MG63 (cell line): Measurements from ENCODE around the gene ATAD3A. TPM values are rescaled to one million over a fixed set of nuclear protein-coding genes. Genes with fewer than 3 reads are reported as not detected.

Experiments used
- DNase-seq: peaks from one replicate; pipeline ENCODE4 v3.0.0-alpha.2; 2020
- H3K27me3 ChIP-seq: fragments of 250-450 bp; sonication (Bioruptor Pico); 2 replicates; pipeline ENCODE4 v1.5.1; 2020; ENCODE audit warnings: mild to moderate bottlenecking, moderate library complexity
- H3K36me3 ChIP-seq: fragments of 250-450 bp; sonication (Bioruptor Pico); 2 replicates; pipeline ENCODE4 v1.5.1; 2020; ENCODE audit warnings: mild to moderate bottlenecking, moderate library complexity
- H3K4me3 ChIP-seq: fragments of 250-450 bp; sonication (Bioruptor Pico); 2 replicates; pipeline ENCODE4 v1.5.1; 2020; ENCODE audit warnings: mild to moderate bottlenecking, moderate library complexity
- H3K9me3 ChIP-seq: fragments of 250-450 bp; sonication (Bioruptor Pico); 2 replicates; pipeline ENCODE4 v1.5.1; 2020; ENCODE audit warnings: mild to moderate bottlenecking, moderate library complexity
- total RNA-seq: library from RNA; depleted of rRNA; stranded (reverse); fragments of >200 nt; shearing (Covaris generic); gene quantifications from 2 replicates; pipeline ENCODE4 v1.2.3, GENCODE V29; 2014; ENCODE audit warnings: low replicate concordance

ATAD3A gene
- total RNA-seq, 1 experiment from 2014 or later: 74.6 TPM

DNA sequence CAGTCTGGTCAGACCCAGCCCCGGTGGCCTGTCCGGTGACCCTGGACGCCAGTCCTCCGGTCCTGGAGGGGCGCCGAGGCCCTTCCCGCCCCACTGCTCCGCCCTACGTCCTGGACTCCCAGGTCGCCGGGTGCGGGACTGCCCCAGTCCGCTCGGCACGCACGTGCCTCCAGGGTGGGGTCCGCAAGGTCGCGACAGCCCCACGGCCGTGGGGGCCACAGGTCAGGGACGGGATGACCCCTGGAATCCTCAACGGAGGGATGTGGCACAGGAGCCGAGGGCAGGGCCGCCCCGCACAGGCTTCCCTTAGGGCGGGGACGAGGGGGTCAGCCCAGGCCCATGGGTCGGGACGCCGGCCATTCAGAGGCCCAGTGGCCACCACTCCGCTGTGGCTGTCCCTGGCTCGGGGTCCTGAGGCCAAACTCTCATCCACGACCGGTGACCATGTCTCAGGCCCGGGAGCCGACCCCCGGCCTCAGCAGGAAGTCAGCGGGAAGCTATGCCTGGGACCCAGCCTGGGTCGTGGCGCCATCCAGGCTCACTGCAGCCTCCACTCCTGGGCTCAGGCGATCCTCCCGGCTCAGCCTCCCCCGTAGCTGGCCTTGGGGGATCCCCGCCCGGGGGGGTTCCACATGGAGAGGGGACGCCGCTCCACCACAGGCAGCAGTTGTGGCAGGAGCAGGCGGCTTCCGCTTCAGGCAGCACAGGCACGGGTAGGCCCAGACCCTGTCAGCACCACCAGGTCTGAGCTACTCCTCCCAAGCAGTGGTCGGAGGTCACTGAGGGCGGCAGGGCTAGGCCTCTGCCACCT lies 29.1 kb downstream of the ATAD3A start:
- DNase-seq: no peak
- no peaks in the 10 kb centered on the region for H3K9me3 ChIP-seq
- H3K4me3 ChIP-seq: no peak overlapping the region
- H3K27me3 ChIP-seq: no peaks in the 10 kb centered on the region
- H3K36me3 ChIP-seq: peaks cover 36% of the 10 kb centered on the region

DNA sequence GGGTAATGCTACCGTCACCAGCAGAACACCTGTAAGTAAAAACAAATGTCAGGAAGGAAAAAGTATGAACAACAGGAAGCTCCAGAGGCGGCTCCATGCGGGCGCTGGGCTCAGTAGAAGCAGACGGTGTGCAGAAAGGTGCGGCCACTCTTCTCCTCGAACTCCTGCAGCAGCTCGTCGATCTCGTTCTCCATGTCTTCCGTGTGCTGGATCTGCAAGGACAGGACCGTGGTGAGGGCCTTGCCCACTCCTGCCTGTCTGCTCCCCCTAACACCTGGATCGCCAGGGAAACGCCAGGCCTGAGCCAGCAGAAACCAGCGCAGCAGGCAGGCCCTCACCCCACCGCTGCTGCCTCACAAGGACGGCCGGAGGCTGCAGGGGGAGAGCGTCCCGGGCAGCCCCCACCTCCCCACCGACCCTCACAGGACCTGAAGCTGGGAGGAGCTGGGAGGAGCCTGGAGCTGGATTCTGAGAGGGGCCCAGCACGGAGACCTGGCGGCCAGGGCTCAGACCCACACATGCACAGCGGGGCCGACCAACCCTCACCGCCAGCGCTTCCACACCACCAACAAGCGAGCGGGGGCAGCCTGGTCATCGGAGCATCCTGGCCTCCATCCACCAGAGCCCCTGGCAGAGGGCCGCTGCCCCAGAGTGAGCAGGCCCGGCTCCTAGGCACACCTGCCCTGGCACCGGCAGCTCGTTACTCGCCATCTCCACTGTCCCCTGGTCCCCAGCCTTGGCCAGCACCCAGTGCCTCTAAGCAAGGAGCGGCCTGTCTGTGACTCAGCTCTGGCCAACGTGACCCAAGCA lies 30.2 kb downstream of the ATAD3A start:
- H3K36me3 ChIP-seq: peaks cover 41% of the 10 kb centered on the region
- H3K4me3 ChIP-seq: no peak overlapping the region
- no peak for DNase-seq
- H3K27me3 ChIP-seq: no peaks in the 10 kb centered on the region
- no peaks in the 10 kb centered on the region for H3K9me3 ChIP-seq

DNA sequence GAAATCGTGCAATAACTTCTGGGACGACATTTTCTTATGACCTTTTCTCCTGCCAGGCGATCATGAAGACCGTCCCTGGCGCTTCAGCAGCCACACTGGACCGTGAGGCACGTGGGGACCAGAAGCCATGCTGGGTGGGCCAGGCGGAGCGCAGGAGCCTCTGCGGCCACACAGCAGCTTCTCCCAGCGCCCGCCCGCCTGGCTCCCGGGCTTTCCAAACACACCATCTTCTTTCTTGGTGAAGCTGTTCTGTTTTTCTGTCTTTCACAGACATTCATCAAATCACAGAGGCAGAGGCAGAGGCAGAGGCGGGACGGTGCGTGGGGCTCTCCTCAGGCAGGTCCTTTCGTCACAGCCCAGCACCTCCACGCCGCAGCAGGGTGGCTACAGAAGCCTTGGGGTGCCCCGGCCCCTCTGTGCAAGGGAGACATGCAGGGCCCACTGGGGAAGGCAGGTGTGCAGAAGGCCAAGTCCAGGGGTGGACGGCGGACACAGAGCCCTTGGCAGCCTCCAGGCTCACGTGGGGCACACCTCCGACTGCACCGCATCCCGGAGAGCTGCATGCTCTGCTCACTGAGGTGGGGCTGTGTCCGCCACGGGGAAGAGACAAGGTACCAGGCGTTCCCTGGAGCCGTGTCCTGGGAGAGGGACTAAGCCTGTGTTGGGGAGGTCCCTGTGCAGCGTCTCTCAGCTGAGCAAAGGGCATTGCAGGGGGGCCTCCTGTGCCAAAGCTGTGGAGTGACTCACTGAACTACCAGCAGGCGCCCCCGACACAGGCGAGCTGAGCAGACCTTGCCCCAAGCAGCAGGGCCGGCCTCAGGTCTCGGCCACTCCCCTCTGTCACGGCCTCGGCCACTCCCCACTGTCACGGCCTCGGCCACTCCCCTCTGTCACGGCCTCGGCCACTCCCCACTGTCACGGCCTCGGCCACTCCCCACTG lies 31.1 kb downstream of the ATAD3A start:
- no peaks in the 10 kb centered on the region for H3K9me3 ChIP-seq
- no peak overlapping the region for H3K4me3 ChIP-seq
- H3K27me3 ChIP-seq: no peaks in the 10 kb centered on the region
- peaks cover 36% of the 10 kb centered on the region for H3K36me3 ChIP-seq
- DNase-seq: no peak

DNA sequence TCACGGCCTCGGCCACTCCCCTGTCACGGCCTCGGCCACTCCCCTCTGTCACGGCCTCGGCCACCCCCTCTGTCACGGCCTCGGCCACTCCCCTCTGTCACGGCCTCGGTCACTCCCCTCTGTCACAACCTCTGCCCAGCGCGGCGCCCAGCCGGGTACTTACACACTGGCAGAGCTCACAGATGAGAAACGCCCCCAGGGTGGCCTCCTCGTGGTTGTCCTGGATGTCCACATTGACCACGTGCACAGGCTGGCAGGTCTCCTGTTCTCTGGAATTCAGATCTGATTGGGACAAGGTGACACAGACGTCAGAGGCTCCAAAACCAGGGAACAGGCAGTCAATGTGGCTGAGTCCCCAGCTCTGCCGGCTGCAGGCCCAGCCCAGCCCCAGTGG lies 31.7 kb downstream of the ATAD3A start:
- Histone ChIP-seq H3K4me3 (no peak overlapping the region), H3K36me3 (peaks cover 35% of the 10 kb centered on the region), H3K9me3 (no peaks in the 10 kb centered on the region), H3K27me3 (no peaks in the 10 kb centered on the region)
- DNase-seq: no peak

DNA sequence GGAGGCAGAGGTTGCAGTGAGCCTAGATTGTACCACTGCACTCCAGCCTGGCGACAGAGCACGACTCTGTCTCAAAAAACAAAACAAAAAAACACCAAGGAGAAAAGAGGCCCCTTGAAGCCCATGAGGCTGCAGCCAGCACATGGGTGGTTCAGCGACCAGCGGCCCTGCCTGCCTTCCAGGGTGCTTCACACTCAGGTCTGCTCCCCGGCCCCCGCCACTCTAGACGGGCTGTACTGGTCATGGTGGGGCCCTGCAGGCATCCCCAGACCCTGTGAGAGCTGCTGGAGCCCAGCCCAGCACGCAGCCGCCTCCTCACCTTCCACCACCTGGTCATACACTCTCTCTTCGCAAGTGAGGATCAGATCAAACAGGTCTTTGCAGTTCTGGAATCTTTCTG lies 32.6 kb downstream of the ATAD3A start:
- no peak for DNase-seq
- Histone ChIP-seq H3K9me3 (no peaks in the 10 kb centered on the region), H3K27me3 (no peaks in the 10 kb centered on the region), H3K4me3 (no peak overlapping the region), H3K36me3 (peaks cover 32% of the 10 kb centered on the region)

DNA sequence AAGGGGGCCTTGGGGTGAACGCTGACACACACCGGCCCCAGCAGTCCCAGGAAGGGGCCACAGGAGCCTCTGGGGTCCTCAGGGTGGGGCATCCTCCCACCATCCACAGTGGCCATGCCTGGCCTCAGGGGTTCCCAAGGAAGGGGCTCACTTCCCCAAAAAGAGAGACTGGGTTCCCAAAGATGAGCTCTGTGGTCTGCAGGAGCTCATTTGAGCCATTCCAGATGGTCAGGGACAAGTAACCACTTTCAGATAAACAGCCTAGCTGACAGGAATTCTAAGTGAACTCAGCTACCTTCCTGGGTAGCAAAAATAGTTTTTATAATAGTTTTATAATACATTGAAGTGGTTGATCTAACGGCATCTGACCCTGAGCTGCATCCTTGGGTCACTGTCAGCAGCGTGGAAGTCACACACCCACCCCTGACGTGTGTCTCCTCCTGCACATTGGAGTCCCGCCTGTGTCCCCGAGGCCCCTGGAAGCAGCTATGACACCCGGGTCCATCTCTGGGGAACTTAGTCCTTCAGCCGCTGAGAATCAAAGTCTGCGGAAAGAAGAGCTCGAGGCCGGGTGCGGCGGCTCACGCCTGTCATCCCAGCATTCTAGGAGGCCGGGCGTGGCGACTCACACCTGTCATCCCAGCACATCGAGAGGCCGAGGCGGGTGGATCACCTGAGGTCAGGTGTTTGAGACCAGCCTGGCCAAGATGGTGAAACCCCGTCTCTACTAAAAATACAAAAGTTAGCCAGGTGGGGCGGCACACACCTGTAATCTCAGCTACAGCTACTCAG lies 34.2 kb downstream of the ATAD3A start:
- no peak for DNase-seq

DNA sequence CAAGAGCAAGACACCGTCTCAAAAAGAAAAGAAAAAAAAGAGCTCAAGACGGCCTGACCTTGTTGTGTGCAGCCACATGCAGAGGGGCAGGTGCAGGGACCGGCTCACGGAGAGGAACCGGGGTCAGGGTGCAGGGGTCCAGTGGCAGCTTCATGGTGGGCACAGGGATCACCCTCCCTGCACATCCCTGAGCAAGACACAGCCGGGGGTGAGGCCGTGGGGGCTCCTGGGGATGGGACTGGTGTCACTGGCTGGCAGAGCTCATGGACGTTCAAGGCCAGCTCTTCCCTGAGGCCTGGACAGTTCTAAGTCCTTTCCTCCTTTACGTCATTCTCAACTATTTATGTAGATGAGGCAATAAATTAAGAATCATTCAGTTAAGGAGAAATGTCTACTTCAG lies 35.0 kb downstream of the ATAD3A start:
- DNase-seq: no peak
- H3K9me3 ChIP-seq: no peaks in the 10 kb centered on the region
- no peak overlapping the region for H3K4me3 ChIP-seq
- peaks cover 23% of the 10 kb centered on the region for H3K36me3 ChIP-seq
- no peaks in the 10 kb centered on the region for H3K27me3 ChIP-seq

More for the DNA sequence above, 34.2 kb downstream of the ATAD3A start:
- H3K36me3 ChIP-seq: peaks cover 29% of the 10 kb centered on the region
- H3K4me3 ChIP-seq: no peak overlapping the region
- H3K9me3 ChIP-seq: no peaks in the 10 kb centered on the region
- H3K27me3 ChIP-seq: no peaks in the 10 kb centered on the region

DNA sequence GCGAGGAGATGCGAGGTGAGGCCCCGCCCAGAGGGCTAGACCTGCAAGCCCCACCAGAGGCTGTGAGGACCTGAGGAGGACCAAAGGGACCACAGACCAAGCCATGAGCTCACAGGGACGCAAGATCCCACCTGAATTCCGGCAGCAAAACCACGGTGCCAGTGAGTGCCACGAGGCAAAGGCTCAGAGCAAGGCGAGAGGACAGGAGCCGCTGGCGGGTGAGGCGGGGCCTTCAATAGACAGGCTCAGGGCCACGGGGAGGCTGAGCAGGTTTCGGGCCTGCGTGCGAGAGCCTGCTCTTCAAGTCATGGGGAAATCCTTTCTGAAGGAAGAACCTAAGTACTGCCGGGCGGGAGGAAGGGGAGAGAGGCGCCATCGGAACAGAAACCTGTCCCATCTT lies 35.5 kb downstream of the ATAD3A start:
- DNase-seq: no peak
- Histone ChIP-seq H3K9me3 (no peaks in the 10 kb centered on the region), H3K27me3 (no peaks in the 10 kb centered on the region), H3K4me3 (no peak overlapping the region), H3K36me3 (peaks cover 25% of the 10 kb centered on the region)

DNA sequence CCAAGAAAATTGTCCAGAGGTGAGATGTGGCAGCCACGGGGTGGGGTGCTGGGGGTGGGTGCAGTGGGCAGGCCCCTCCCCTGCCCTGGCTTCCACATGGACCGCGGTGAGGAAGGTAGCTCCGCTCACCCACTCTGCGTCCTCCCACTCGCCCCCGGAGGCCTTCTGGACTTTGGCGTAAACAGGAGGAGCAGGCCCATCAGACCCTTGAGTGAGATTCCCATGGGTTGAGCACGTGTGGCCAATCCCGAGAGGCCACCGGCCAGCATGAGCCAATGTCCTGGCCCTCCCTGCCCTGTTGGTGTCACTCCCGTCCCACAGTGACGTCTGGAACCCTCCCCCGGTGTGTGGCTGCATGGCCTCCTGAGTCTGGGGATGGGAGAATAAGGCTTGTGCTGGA lies 36.6 kb downstream of the ATAD3A start:
- H3K27me3 ChIP-seq: no peaks in the 10 kb centered on the region
- H3K36me3 ChIP-seq: peaks cover 24% of the 10 kb centered on the region
- H3K9me3 ChIP-seq: no peaks in the 10 kb centered on the region
- no peak for DNase-seq
- H3K4me3 ChIP-seq: no peak overlapping the region

DNA sequence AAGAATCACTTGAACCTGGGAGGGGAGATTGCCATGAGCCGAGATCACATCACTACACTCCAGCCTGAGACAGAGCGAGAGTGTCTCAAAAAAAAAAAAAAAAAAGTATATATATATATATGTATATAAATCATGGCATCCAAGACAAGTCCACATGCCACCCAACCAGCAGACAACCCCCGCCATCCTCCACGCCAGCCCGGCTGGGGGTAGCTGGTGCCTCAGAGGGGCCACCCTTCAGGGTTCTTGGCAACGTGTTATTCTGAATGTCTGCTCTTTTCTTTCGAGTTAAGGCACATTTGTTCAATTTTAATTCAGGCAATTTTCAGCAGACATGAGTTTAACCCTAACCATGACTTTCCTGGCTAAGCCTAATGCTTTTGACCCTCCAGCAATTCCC lies 38.1 kb downstream of the ATAD3A start:
- Histone ChIP-seq H3K9me3 (no peaks in the 10 kb centered on the region), H3K27me3 (no peaks in the 10 kb centered on the region), H3K4me3 (no peak overlapping the region), H3K36me3 (peaks cover 20% of the 10 kb centered on the region)
- no peak for DNase-seq

DNA sequence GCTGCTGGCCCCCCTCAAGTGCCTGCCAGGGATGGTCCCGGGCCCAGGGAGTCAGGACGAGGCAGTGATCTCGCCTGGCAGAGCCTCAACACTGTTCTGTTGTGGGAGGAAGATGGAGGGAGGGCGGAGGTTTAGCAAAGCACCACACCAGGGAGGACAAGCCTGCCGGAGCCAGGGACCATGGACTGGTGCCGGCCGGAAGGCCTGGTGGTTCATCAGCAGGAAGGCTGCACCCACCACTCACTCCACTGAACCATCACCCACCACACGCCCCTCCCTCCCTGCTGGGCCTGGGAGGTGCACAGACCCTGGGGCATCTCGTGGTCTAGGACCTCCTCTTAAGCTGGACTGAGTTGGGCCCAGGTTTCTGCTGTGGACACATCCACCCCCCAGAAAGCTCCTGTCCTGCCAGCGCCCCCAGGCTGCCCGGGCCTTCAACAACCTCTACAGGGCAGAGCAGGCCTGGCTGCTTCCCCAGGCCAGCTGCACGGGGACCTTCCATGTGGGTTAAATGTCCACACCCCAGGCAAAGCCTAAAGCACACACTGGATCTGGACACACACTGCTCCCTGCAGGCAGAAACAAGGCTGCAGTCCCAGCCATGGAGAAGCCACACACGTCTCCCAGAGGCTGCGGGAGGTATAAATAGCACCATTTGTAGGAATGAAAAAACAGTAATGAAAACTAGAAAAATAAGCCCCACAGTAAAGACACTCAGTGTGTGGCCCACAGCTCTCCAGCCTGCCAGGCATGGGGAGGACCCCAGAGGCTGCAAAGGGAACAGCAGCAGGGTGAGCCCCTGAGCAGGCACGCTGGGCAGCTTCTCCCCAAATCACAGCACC lies 38.9 kb downstream of the ATAD3A start:
- H3K27me3 ChIP-seq: no peaks in the 10 kb centered on the region
- no peaks in the 10 kb centered on the region for H3K9me3 ChIP-seq
- no peak for DNase-seq
- no peak overlapping the region for H3K4me3 ChIP-seq
- peaks cover 26% of the 10 kb centered on the region for H3K36me3 ChIP-seq

DNA sequence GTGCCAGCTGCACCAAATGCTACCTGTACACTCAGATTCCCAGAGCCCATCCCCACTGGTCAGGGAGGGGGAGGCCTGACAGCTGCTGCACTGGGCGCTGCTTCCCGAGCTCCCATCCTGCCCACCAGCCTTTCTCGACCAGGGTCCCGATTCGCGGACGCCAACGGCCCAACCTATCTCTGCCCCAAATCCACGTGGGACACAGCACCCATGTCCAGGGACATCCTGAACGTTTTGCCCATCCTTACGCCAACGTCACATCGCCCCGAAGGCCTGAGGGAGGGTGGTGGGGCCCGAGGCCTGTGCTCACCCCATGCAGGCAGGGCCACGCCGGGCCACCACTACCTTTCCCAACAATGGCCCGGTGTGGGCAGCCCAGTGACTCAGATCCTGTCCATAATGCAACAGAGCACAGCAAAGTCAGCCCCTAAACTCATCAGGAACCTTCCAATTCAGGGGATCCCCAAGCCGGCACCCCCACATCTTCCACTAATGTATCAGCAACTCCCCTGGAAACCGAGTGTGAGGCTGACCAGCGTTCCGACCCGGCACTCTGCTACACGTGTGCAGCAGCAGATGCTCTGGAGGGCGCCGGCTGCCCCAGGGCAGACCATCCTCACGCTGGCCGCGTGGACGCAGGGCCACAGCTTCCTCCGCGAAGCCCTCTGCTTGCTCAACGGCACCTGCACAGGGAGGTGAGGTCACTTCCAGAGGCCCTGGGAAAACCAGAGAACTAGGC lies 39.7 kb downstream of the ATAD3A start:
- no peaks in the 10 kb centered on the region for H3K9me3 ChIP-seq
- H3K4me3 ChIP-seq: no peak overlapping the region
- H3K36me3 ChIP-seq: peaks cover 25% of the 10 kb centered on the region
- no peak for DNase-seq
- H3K27me3 ChIP-seq: no peaks in the 10 kb centered on the region

DNA sequence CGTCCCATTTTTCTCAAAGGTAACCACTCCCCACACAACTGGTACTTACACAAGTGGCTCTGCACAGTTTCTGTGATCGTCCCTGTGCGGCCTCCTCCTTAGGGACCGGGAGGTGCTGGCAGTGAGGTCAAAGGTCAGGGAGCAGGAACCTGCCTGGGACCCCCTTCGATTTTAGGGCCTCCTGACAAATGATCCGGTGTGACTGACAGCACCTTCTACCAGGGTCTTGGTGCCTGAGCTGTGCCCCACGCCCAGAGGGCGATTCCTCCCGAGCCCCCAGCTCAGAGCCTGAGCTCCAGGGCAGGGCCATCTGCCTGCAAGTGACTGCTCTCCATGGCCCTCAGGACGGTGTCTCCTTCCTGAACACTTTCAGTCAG lies 40.3 kb downstream of the ATAD3A start:
- DNase-seq: no peak
- no peak overlapping the region for H3K4me3 ChIP-seq
- no peaks in the 10 kb centered on the region for H3K9me3 ChIP-seq
- peaks cover 31% of the 10 kb centered on the region for H3K36me3 ChIP-seq
- H3K27me3 ChIP-seq: no peaks in the 10 kb centered on the region

DNA sequence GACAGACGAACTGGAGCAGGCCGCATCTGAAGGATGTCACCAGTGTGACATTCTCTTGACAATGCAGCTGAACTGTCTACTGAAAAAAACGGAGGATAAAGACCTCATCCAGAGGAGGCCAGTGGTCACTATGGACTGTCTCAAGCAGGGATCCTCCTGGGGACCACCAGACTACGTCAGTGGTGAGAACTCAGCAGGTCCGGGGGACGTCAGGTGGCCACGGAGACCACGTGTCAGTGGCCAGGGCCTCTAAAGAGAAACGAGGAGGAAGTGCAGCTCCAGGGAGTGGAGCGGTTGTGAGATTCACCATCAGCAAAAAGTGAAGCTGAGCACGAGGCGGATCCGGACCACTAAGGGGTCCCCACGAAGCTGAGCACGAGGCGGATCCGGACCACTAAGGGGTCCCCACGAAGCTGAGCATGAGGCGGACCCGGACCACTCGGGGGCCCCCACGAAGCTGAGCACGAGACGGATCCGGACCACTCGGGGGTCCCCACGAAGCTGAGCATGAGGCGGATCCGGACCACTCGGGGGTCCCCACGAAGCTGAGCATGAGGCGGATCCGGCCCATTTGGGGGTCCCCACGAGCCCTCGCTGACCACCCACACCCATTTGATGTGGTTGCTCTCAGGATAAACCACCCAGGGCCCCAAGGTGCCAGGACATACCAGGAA lies 42.0 kb downstream of the ATAD3A start:
- no peak for DNase-seq
- H3K27me3 ChIP-seq: no peaks in the 10 kb centered on the region

More for the DNA sequence above, 42.0 kb downstream of the ATAD3A start:
- H3K9me3 ChIP-seq: no peaks in the 10 kb centered on the region
- H3K4me3 ChIP-seq: no peak overlapping the region
- peaks cover 41% of the 10 kb centered on the region for H3K36me3 ChIP-seq
